SK-N-SH treated with all-trans-retinoic acid at 6 μM for 48 hours (cell line): ENCODE results near the gene GCH1.

ENCODE experiments used
- ATAC-seq: fragments of 200-7000 bp; cut with Tn5 transposase; 3 replicates; pipeline ENCODE4 v1.9.1; 2020; ENCODE audit warnings: mild to moderate bottlenecking, moderate library complexity
- ARNTL ChIP-seq: fragments of 450-650 bp; formaldehyde crosslinking; IDR thresholded peaks from 2 replicates; pipeline ENCODE4 v1.5.0; 2020; ENCODE audit warnings: low read depth, mild to moderate bottlenecking, moderate library complexity, borderline replicate concordance
- BACH2 ChIP-seq: fragments of 250-450 bp; sonication (Bioruptor Pico); IDR thresholded peaks from 2 replicates; pipeline ENCODE4 v1.9.0; 2021; ENCODE audit warnings: mild to moderate bottlenecking, borderline replicate concordance
- CREB5 ChIP-seq: fragments of 250-450 bp; sonication (Bioruptor Pico); IDR thresholded peaks from 2 replicates; pipeline ENCODE4 v1.5.1; 2020; ENCODE audit warnings: low read depth, mild to moderate bottlenecking, moderate library complexity
- CSDC2 ChIP-seq: fragments of 250-450 bp; sonication (Bioruptor Pico); IDR thresholded peaks from 2 replicates; pipeline ENCODE4 v1.5.0; 2020; ENCODE audit warnings: mild to moderate bottlenecking, moderate library complexity
- CSRNP3 ChIP-seq: fragments of 250-450 bp; sonication (Bioruptor Pico); IDR thresholded peaks from 2 replicates; pipeline ENCODE4 v1.5.1; 2021; ENCODE audit warnings: mild to moderate bottlenecking, moderate library complexity
- ESRRG ChIP-seq: fragments of 250-450 bp; sonication (Bioruptor Pico); IDR thresholded peaks from 2 replicates; pipeline ENCODE4 v1.6.1; 2021; ENCODE audit warnings: mild to moderate bottlenecking
- GLIS3 ChIP-seq: fragments of 250-450 bp; sonication (Bioruptor Pico); IDR thresholded peaks from 2 replicates; pipeline ENCODE4 v1.5.0; 2020; ENCODE audit warnings: mild to moderate bottlenecking, moderate library complexity
- ISL1 ChIP-seq: fragments of 250-450 bp; sonication (Bioruptor Pico); IDR thresholded peaks from 2 replicates; pipeline ENCODE4 v2.1.2; 2022; ENCODE audit warnings: mild to moderate bottlenecking, moderate library complexity
- OSR1 ChIP-seq: fragments of 250-450 bp; sonication (Bioruptor Pico); IDR thresholded peaks from 2 replicates; pipeline ENCODE4 v1.8.0; 2022; ENCODE audit warnings: moderate library complexity, mild to moderate bottlenecking, inconsistent platforms
- PPARA ChIP-seq: fragments of 250-450 bp; sonication (Bioruptor Pico); IDR thresholded peaks from 2 replicates; pipeline ENCODE4 v1.5.0; 2020; ENCODE audit warnings: mild to moderate bottlenecking, borderline replicate concordance
- RARB ChIP-seq: fragments of 250-450 bp; sonication (Bioruptor Pico); IDR thresholded peaks from 2 replicates; pipeline ENCODE4 v1.8.0; 2021; ENCODE audit warnings: mild to moderate bottlenecking, moderate library complexity
- SNAI2 ChIP-seq: fragments of 250-450 bp; sonication (Bioruptor Pico); IDR thresholded peaks from 2 replicates; pipeline ENCODE4 v1.5.0; 2020; ENCODE audit warnings: mild to moderate bottlenecking, moderate library complexity
- TCF4 ChIP-seq: fragments of 250-450 bp; sonication (Bioruptor Pico); IDR thresholded peaks from 2 replicates; pipeline ENCODE4 v1.8.0; 2021; ENCODE audit warnings: mild to moderate bottlenecking, moderate library complexity, borderline replicate concordance
- TOX ChIP-seq: fragments of 250-450 bp; sonication (Bioruptor Pico); IDR thresholded peaks from 2 replicates; pipeline ENCODE4 v1.8.0; 2021; ENCODE audit warnings: mild to moderate bottlenecking, moderate library complexity, borderline replicate concordance
- ZC3H10 ChIP-seq: fragments of 250-450 bp; sonication (Bioruptor Pico); IDR thresholded peaks from 2 replicates; pipeline ENCODE4 v1.5.1; 2021; ENCODE audit warnings: mild to moderate bottlenecking, moderate library complexity
- ZFP3 ChIP-seq: fragments of 250-450 bp; sonication (Bioruptor Pico); IDR thresholded peaks from 2 replicates; pipeline ENCODE4 v1.5.0; 2020; ENCODE audit warnings: mild to moderate bottlenecking, moderate library complexity
- ZFP30 ChIP-seq: fragments of 450-650 bp; formaldehyde crosslinking; IDR thresholded peaks from 2 replicates; pipeline ENCODE4 v1.5.0; 2022; ENCODE audit warnings: mild to moderate bottlenecking, moderate library complexity
- ZNF565 ChIP-seq: fragments of 450-650 bp; formaldehyde crosslinking; conservative IDR thresholded peaks from 2 replicates; pipeline ENCODE4 v1.5.0; 2020; ENCODE audit warnings: low read depth, mild to moderate bottlenecking, moderate library complexity
- ZNF70 ChIP-seq: fragments of 450-650 bp; formaldehyde crosslinking; IDR thresholded peaks from 2 replicates; pipeline ENCODE4 v1.5.0; 2020; ENCODE audit warnings: mild to moderate bottlenecking, moderate library complexity
- ZNF8 ChIP-seq: fragments of 450-650 bp; formaldehyde crosslinking; IDR thresholded peaks from 2 replicates; pipeline ENCODE4 v1.5.0; 2020; ENCODE audit warnings: mild to moderate bottlenecking, moderate library complexity
- TF ChIP-seq, protein P1 (sequence below): fragments of 250-450 bp; sonication (Bioruptor Pico); IDR thresholded peaks from 2 replicates; pipeline ENCODE4 v1.8.0; 2020; ENCODE audit warnings: mild to moderate bottlenecking, moderate library complexity, borderline replicate concordance
- TF ChIP-seq, protein P2 (sequence below): fragments of 250-450 bp; sonication (Bioruptor Pico); IDR thresholded peaks from 2 replicates; pipeline ENCODE4 v1.8.0; 2021; ENCODE audit warnings: low read depth, mild to moderate bottlenecking, moderate library complexity, borderline replicate concordance

Gene GCH1

GRCh38 chr14:54894995-54895394, 7.6 kb downstream of the GCH1 start:
- ATAC-seq: peak; percentile 90
- peak; percentile 43; the same call in 1 of the 2 replicates for TF ChIP-seq ZFP3
- no peak for TF ChIP-seq ZNF8 (CRISPR knock-in tag)
- TF ChIP-seq ISL1: peak; percentile 55; the same call in 1 of the 2 replicates
- TF ChIP-seq TOX: no peak
- TF ChIP-seq, all 23 proteins: peak for 2

- peak; percentile 67 for ATAC-seq
- TF ChIP-seq SNAI2 (CRISPR knock-in tag) (no peak), BACH2 (CRISPR knock-in tag) (no peak), ARNTL (no peak), ZC3H10 (CRISPR knock-in tag) (no peak)
These were observed 9.4 kb downstream of the GCH1 start for GRCh38 chr14:54893151-54893760.

GRCh38 chr14:54891471-54892245, 11.0 kb downstream of the GCH1 start:
- no peak for ATAC-seq
- TF ChIP-seq TCF4 (CRISPR knock-in tag) (no peak), GLIS3 (CRISPR knock-in tag) (no peak), RARB (CRISPR knock-in tag) (no peak), ZNF565 (CRISPR knock-in tag) (no peak), ZNF70 (CRISPR knock-in tag) (no peak), ZFP30 (CRISPR knock-in tag) (no peak), ZNF8 (CRISPR knock-in tag) (no peak), CREB5 (CRISPR knock-in tag) (no peak), TOX (no peak), CSRNP3 (CRISPR knock-in tag) (no peak), ISL1 (no peak), OSR1 (CRISPR knock-in tag) (no peak), ARNTL (no peak), ESRRG (CRISPR knock-in tag) (no peak), CSDC2 (CRISPR knock-in tag) (no peak), ZC3H10 (CRISPR knock-in tag) (no peak)
- TF ChIP-seq, protein P1, sequence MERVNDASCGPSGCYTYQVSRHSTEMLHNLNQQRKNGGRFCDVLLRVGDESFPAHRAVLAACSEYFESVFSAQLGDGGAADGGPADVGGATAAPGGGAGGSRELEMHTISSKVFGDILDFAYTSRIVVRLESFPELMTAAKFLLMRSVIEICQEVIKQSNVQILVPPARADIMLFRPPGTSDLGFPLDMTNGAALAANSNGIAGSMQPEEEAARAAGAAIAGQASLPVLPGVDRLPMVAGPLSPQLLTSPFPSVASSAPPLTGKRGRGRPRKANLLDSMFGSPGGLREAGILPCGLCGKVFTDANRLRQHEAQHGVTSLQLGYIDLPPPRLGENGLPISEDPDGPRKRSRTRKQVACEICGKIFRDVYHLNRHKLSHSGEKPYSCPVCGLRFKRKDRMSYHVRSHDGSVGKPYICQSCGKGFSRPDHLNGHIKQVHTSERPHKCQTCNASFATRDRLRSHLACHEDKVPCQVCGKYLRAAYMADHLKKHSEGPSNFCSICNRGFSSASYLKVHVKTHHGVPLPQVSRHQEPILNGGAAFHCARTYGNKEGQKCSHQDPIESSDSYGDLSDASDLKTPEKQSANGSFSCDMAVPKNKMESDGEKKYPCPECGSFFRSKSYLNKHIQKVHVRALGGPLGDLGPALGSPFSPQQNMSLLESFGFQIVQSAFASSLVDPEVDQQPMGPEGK (CRISPR knock-in tag): no peak
- TF ChIP-seq, protein P2, sequence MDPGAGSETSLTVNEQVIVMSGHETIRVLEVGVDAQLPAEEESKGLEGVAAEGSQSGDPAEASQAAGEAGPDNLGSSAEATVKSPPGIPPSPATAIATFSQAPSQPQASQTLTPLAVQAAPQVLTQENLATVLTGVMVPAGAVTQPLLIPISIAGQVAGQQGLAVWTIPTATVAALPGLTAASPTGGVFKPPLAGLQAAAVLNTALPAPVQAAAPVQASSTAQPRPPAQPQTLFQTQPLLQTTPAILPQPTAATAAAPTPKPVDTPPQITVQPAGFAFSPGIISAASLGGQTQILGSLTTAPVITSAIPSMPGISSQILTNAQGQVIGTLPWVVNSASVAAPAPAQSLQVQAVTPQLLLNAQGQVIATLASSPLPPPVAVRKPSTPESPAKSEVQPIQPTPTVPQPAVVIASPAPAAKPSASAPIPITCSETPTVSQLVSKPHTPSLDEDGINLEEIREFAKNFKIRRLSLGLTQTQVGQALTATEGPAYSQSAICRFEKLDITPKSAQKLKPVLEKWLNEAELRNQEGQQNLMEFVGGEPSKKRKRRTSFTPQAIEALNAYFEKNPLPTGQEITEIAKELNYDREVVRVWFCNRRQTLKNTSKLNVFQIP: no peak

- TF ChIP-seq ZNF8 (CRISPR knock-in tag) (no peak), CREB5 (CRISPR knock-in tag) (no peak), ZNF70 (CRISPR knock-in tag) (no peak), CSRNP3 (CRISPR knock-in tag) (no peak), TOX (no peak), ZC3H10 (CRISPR knock-in tag) (no peak), OSR1 (CRISPR knock-in tag) (no peak), ISL1 (no peak), BACH2 (CRISPR knock-in tag) (no peak), CSDC2 (CRISPR knock-in tag) (no peak), GLIS3 (CRISPR knock-in tag) (no peak), ZFP30 (CRISPR knock-in tag) (no peak), PPARA (no peak), ARNTL (no peak), SNAI2 (CRISPR knock-in tag) (no peak)
- ATAC-seq: no peak
These were observed 11.8 kb downstream of the GCH1 start for GRCh38 chr14:54890788-54891187.
